Heart right ventricle (tissue), 16 donors: ENCODE results near the gene URM1. TPM values are rescaled to one million over a fixed set of nuclear protein-coding genes. Genes with fewer than 3 reads are reported as not detected.

Experiments used
- ATAC-seq, 8 donors: fragments of 200-7000 bp; cut with Tn5 transposase; one replicate each; pipeline ENCODE4 v1.9.1; 2020; ENCODE audit warnings: mild to moderate bottlenecking in 8 of 8, moderate library complexity in 8 of 8, moderate number of reproducible peaks in 1 of 8
- DNase-seq, 2 donors: peaks; one replicate each; pipeline ENCODE4 v3.0.0-alpha.2; 2020
- H3K27ac ChIP-seq, 10 donors: fragments of 200-600 bp; sonication (generic) in 2 of 10; one replicate each; pipeline versions ENCODE4 v1.5.0 to v1.8.0; 2020 to 2022; ENCODE audit warnings: mild to moderate bottlenecking in 3 of 10
- H3K27me3 ChIP-seq, 7 donors: fragments of 200-600 bp; one replicate each; pipeline ENCODE4 v1.8.0; 2021 to 2022; ENCODE audit warnings: mild to moderate bottlenecking in 2 of 7
- H3K36me3 ChIP-seq, 9 donors: fragments of 200-600 bp; sonication (generic) in 1 of 9; one replicate each; pipeline versions ENCODE4 v1.5.0 to v1.8.0; 2020 to 2022; ENCODE audit warnings: mild to moderate bottlenecking in 2 of 9
- H3K4me1 ChIP-seq, 9 donors: fragments of 200-600 bp; sonication (generic) in 1 of 9; one replicate each; pipeline versions ENCODE4 v1.5.0 to v1.8.0; 2020 to 2022; ENCODE audit warnings: mild to moderate bottlenecking in 4 of 9
- H3K4me3 ChIP-seq, 10 donors: fragments of 200-600 bp; sonication (generic) in 2 of 10; one replicate each; pipeline versions ENCODE4 v1.5.0 to v1.8.0; 2020 to 2022; ENCODE audit warnings: mild to moderate bottlenecking in 7 of 10, moderate library complexity in 2 of 10
- H3K9me3 ChIP-seq, 11 donors: fragments of 200-600 bp in 10 of 11; sonication (generic) in 2 of 11; one replicate each; pipeline versions ENCODE4 v1.5.0 to v1.8.0; 2013 to 2022; ENCODE audit warnings: mild to moderate bottlenecking in 2 of 11, control low read depth in 1 of 11, moderate library complexity in 1 of 11
- CTCF ChIP-seq, 9 donors: fragments of 200-600 bp; sonication (generic) in 2 of 9; IDR thresholded peaks; one replicate each; pipeline versions ENCODE4 v1.5.0 to v1.8.0; 2021 to 2022; ENCODE audit warnings: antibody characterized with exemption in 9 of 9, mild to moderate bottlenecking in 5 of 9, moderate library complexity in 1 of 9
- WGBS, 2 donors: extraction: QIAGEN DNeasy Blood & Tissue Kit; methylation state at CpG; one replicate each; pipeline ENCODE4 v1.1.7; 2013; ENCODE audit warnings: inconsistent platforms in 1 of 2; 5-methylcytosine and 5-hydroxymethylcytosine counted together
- intact Hi-C, 10 donors: fragments of 100-400 bp; cut with DNase I; formaldehyde crosslinking; loops; one replicate each; pipeline versions ENCODE4 v1.11.1 to v1.14.2; 2022
- polyA plus RNA-seq, 2 donors: library from polyadenylated mRNA; stranded (reverse); fragments of 200-250 nt; gene quantifications; one replicate each; pipeline ENCODE4 v1.2.3, GENCODE V29; 2013
- total RNA-seq, 10 donors: library from RNA; stranded (reverse); fragmentation: NEBNext Ultra II Directional in 3 of 10; extraction: Animal tissue kit (Norgen Biotek cat#: 25700) in 3 of 10; gene quantifications; one replicate each; pipeline versions ENCODE4 v1.2.1 to v1.2.4, GENCODE V29; 2021 to 2023
- donor health status: Arrhythmogenic right ventricular cardiomyopathy.
- donor health status: ischemic (EF 13 %, LVEDD 7.1; RV severe dilation, severe dysfunction).
- donor health status: healthy with polysubstance abuse.
- donor health status: DM: no; HTN: yes; CAD: no.
- donor health status: DM: no; HTN: no; CAD: no.
- donor health status: ischemic (EF 25% LVEDD 6.9; RV normal size, moderate dysfunction).
- donor health status: ischemic (EF 25% LVEDD 5.7; RV mildly dilated, moderate dysfunction).
- donor health status: healthy.
- donor health status: DM: yes; HTN: yes; CAD: no.
- donor health status: Ischemic cardiomyopathy.
- donor health status: ischemic (EF 35%, LVEDD 5.7; RV mildly dilated, moderate dysfunction).
- donor health status: nonischemic (EF 11% LVEDD 7.7; RV severe dilation, severe dysfunction).
- donor health status: DM: yes; HTN: yes; CAD: no.
- donor health status: PGD.
- donor health status: ischemic (EF 29% LVEDD 5.4; RV normal size, mild dysfunction).
- donor health status: nonischemic (EF 23%, LVEDD 6.1; RV moderate dilation, normal function).

The URM1 gene
- total and polyA plus RNA-seq, 12 donors, result 18.7 to 75.7 (median 51.2) TPM

DNA sequence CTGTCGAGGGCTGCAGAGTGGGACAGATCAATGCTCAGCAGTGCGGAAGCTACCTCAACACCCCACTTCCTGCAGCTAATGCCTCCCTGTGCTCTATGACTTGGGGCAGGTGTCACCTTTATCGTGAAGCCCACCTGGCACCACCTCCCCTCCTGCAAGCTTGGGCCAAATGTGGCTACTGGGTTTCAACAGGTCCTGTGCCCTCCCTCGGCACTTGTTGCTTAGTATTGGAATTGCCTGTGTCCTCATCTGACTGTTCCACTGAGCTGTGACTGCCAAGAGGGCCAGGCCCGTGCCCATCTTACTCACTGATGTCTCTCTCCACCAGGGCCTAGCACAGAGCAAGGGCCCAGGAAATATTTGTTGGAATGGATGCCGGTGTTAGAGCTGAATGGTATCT lies 21.4 kb upstream of the URM1 start:
- Histone ChIP-seq H3K9me3 (no peaks in the 10 kb centered on the region), H3K27me3 (no peaks in the 10 kb centered on the region), H3K27ac (no peak overlapping the region), H3K4me1 (no peaks in the 10 kb centered on the region), H3K36me3 (peaks cover 0 to 87% (median 42%) of the 10 kb centered on the region in 9 donors), H3K4me3 (no peak overlapping the region)
- ATAC-seq (no peak), DNase-seq (no peak)
- intact Hi-C loops, result loop anchor here in 3 of 10 donors (10.0 kb wide), 1 partner anchor 155 kb away; the partner anchor contains the start of gene CIZ1 (in 3 of the 3)
- WGBS, 2 donors, result 90 to 93% methylated on average over 6 of the region's 6 CpGs
- TF ChIP-seq CTCF (IDR thresholded peaks at IDR 0.05), result no peak

DNA sequence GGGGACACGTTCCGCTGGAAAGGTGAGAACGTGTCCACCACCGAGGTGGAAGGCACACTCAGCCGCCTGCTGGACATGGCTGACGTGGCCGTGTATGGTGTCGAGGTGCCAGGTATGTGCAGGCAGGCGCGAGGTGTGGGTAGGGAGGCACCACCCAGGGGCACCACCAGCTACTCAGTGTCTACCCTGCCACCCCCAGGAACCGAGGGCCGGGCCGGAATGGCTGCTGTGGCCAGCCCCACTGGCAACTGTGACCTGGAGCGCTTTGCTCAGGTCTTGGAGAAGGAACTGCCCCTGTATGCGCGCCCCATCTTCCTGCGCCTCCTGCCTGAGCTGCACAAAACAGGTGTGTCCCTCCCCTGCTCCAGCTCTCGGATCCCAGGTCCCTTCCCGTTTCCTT lies 15.7 kb upstream of the URM1 start:
- Histone ChIP-seq H3K4me3 (no peak overlapping the region), H3K9me3 (no peaks in the 10 kb centered on the region), H3K27ac (no peak overlapping the region), H3K27me3 (no peaks in the 10 kb centered on the region), H3K4me1 (no peaks in the 10 kb centered on the region), H3K36me3 (peaks cover 0 to 80% (median 25%) of the 10 kb centered on the region in 9 donors)
- intact Hi-C loops, result no loop called here
- WGBS, 2 donors, result 96 to 97% methylated on average over 19 of the region's 19 CpGs
- TF ChIP-seq CTCF (IDR thresholded peaks at IDR 0.05), result no peak
- ATAC-seq (peak in 1 of 8 donors; percentile 21), DNase-seq (no peak)

- intact Hi-C loops, result no loop called here
- ATAC-seq, result no peak
- Histone ChIP-seq H3K4me3 (no peak overlapping the region), H3K9me3 (no peaks in the 10 kb centered on the region), H3K36me3 (peaks cover 0 to 66% (median 19%) of the 10 kb centered on the region in 9 donors), H3K27me3 (no peaks in the 10 kb centered on the region), H3K4me1 (peaks cover 0 to 19% (median 13%) of the 10 kb centered on the region in 9 donors), H3K27ac (no peak overlapping the region)
- WGBS, 2 donors, result 72 to 76% methylated on average over 8 of the region's 8 CpGs
- TF ChIP-seq CTCF (IDR thresholded peaks at IDR 0.05), result no peak
- no peak for DNase-seq
Measured at GRCh38 chr9:128358090-128358489, 13.1 kb upstream of the URM1 start.

- Histone ChIP-seq H3K9me3 (no peaks in the 10 kb centered on the region), H3K4me1 (peaks cover 0 to 19% (median 13%) of the 10 kb centered on the region in 9 donors), H3K27ac (no peak overlapping the region), H3K36me3 (peaks cover 0 to 61% (median 14%) of the 10 kb centered on the region in 9 donors), H3K27me3 (no peaks in the 10 kb centered on the region), H3K4me3 (no peak overlapping the region)
- WGBS, 2 donors, result 86 to 89% methylated on average over 4 of the region's 4 CpGs
- intact Hi-C loops, result no loop called here
- ATAC-seq, result no peak
- no peak for TF ChIP-seq CTCF (IDR thresholded peaks at IDR 0.05)
- no peak for DNase-seq
Measured at GRCh38 chr9:128358861-128359260, 12.3 kb upstream of the URM1 start.
